Inflammatory macrophage treated with lipopolysaccharide for 4 hours (primary cell): ENCODE measurements around the gene YPEL1.

ENCODE experiments used
- DNase-seq: peaks from one replicate; pipeline ENCODE4 v3.0.0-alpha.2; 2020

The YPEL1 gene

GRCh38 chr22:21735200-21736083, at the start of gene YPEL1:
Gene YPEL1, minus strand, starts transcription at chr22:21735794. Its CDS starts 25,050 bp downstream, at chr22:21710744.
- DNase-seq, result peak; percentile 98

GRCh38 chr22:21780259-21780658, 44.7 kb upstream of the YPEL1 start:
- DNase-seq, result no peak

GRCh38 chr22:21779444-21779843, 43.9 kb upstream of the YPEL1 start:
- DNase-seq, result no peak

GRCh38 chr22:21778705-21779363, 43.2 kb upstream of the YPEL1 start:
- no peak for DNase-seq

- DNase-seq, result no peak
These were observed 36.0 kb upstream of the YPEL1 start for GRCh38 chr22:21771631-21771976.

GRCh38 chr22:21768435-21768834, 32.8 kb upstream of the YPEL1 start:
- no peak for DNase-seq

GRCh38 chr22:21766691-21767462, 31.3 kb upstream of the YPEL1 start:
- DNase-seq, result no peak

- no peak for DNase-seq
These were observed 30.4 kb upstream of the YPEL1 start for GRCh38 chr22:21765909-21766529.

GRCh38 chr22:21764038-21764804, 28.6 kb upstream of the YPEL1 start:
- no peak for DNase-seq

GRCh38 chr22:21762712-21763581, 27.4 kb upstream of the YPEL1 start:
- peak; percentile 37 for DNase-seq

- DNase-seq, result no peak
These were observed 26.5 kb upstream of the YPEL1 start for GRCh38 chr22:21761994-21762680.

- no peak for DNase-seq
These were observed 25.5 kb upstream of the YPEL1 start for GRCh38 chr22:21761086-21761485.

- no peak for DNase-seq
These were observed 25.0 kb upstream of the YPEL1 start for GRCh38 chr22:21760640-21761039.

- no peak for DNase-seq
These were observed 24.2 kb upstream of the YPEL1 start for GRCh38 chr22:21759646-21760376.

- no peak for DNase-seq
These were observed 23.5 kb upstream of the YPEL1 start for GRCh38 chr22:21759093-21759492.

- DNase-seq, result no peak
These were observed 22.7 kb upstream of the YPEL1 start for GRCh38 chr22:21758091-21758864.

GRCh38 chr22:21755851-21756284, 20.3 kb upstream of the YPEL1 start:
- DNase-seq, result no peak

GRCh38 chr22:21754523-21754922, 18.9 kb upstream of the YPEL1 start:
- DNase-seq, result peak; percentile 24
